Loucy (cell line): Measurements from ENCODE around the gene EVI5.

Experiments used
- CTCF ChIP-seq: fragments of 200-600 bp; sonication (generic); conservative IDR thresholded peaks from 2 replicates; pipeline ENCODE4 v1.5.1; 2014; ENCODE audit warnings: mild to moderate bottlenecking, antibody characterized with exemption, low read length
- EZH2phosphoT487 ChIP-seq: fragments of 200-600 bp; IDR thresholded peaks from 2 replicates; pipeline ENCODE4 v1.6.1; 2018; ENCODE audit warnings: antibody characterized with exemption, mild to moderate bottlenecking, moderate library complexity, borderline replicate concordance

GRCh38 chr1:92713939-92714338, 71.0 kb downstream of the EVI5 start:
- TF ChIP-seq CTCF (no peak), EZH2phosphoT487 (no peak)
